HG03460 (cell line): ENCODE data around the gene MRAP.

Source experiments
- ATAC-seq: cut with Tn5 transposase; IDR thresholded peaks from one replicate; pipeline ENCODE4 v1.9.1; 2021; ENCODE audit not compliant: unreplicated experiment

Gene MRAP

GRCh38 chr21:32321480-32321879 lies 22.8 kb downstream of the MRAP start:
- no peak for ATAC-seq

DNA sequence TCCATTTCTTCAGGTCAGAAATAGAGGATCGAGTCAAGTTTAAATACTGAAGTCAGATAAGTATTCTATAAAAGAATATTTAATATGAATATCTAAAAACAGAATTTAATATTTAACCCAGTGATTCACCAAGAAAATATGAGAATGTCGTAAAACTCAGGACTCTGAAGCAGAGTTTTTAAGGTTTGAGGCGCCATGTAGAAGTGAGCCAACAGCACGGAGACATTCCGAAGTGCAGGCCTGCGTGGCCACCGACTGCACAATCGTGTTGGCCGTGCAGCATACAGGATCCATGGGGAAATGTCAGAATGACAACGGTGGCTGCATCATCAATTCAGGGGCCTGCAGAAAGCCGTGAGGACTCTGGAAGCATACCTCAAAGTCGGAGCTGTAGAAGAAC lies 23.4 kb downstream of the MRAP start:
- no peak for ATAC-seq

GRCh38 chr21:32322676-32323075 lies 24.0 kb downstream of the MRAP start:
- no peak for ATAC-seq

DNA sequence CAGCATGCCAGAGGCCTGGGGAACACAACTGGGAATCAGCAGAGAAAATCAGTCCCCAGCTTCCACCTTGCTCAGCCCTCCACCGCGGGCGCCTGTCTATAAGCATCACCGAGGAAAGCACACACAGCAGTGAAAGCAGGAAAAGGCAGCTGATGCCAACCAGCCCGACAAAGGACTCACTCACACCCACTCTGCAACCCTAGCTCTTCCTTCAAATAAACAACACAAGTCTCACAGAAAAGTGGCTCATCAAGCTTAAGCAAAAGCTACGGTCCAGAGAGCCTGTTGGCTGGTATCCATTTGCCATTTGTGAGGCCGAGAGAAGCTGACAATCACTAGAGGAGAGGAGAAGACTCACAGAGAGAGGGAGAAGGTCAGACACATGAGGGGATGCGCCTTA lies 27.1 kb downstream of the MRAP start:
- no peak for ATAC-seq

- no peak for ATAC-seq
These were observed 29.9 kb downstream of the MRAP start for GRCh38 chr21:32328595-32328994.

DNA sequence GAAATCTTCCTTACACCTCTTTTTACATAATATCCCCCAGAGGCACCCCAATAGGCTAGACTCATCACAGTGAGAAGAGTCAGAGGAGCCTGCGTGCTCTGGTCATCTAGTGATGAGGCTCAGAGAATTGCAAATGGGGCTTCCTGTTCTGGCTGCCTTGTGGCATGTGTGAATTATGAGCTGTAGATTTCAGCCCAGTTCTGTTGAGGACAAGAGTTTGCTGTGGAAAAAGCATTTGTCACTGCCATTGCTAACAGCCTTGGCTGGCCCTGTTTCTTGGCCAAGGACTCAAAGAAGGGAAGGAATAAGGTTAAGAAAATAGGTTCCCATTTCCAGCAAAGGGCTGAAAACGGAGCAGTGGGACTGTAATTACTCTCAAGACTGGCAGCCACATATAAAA lies 30.7 kb downstream of the MRAP start:
- no peak for ATAC-seq

DNA sequence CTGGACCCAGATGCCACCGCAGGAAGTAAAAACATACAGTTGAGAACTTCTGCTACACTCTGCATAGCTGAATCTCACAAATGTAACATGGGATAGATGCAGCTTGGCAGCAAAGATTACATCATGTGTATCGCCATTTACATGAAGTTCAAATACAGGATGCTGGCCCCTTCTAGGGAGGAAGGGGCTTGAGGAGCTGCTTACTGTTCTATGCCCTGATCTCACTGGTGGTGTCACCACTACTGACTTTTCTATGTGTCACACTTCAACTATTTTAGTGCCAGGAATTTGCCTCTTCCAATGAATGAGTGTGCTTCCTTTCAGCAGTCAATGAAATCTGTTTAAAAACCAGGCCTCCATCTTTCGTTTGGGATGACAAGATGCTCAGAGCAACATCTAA lies 31.1 kb downstream of the MRAP start:
- no peak for ATAC-seq

DNA sequence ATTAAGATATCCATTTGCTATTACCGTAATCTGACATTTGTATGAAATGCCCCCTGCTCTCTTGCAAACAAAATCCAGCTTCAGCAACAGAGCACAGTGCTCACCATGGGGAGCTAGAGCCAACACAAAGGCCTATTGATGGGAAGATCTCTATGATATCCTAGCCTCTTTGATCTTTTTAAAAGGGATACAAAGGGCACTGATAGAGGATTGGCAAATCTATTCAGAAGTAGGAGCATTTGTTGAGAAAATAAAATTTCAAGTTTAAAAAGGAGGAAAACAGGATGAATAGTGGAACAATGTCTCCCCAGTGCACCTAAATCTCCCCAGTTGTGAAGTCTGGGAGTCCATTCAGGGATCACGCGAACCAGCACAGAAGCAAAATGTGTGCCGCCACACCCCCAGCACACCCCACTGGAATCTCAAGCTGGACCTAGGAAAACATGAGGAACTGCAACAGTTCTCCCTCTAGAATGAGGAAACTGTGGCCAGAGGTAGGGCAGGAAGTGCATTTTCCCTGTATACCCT lies 32.2 kb downstream of the MRAP start:
- ATAC-seq, result no peak

GRCh38 chr21:32331444-32332305 lies 33.0 kb downstream of the MRAP start:
- no peak for ATAC-seq

GRCh38 chr21:32332463-32332951 lies 33.9 kb downstream of the MRAP start:
- no peak for ATAC-seq

- ATAC-seq, result no peak
These were observed 35.5 kb downstream of the MRAP start for GRCh38 chr21:32333953-32334673.

GRCh38 chr21:32334980-32335531 lies 36.4 kb downstream of the MRAP start:
- no peak for ATAC-seq

- ATAC-seq, result no peak
These were observed 37.2 kb downstream of the MRAP start for GRCh38 chr21:32335601-32336575.

DNA sequence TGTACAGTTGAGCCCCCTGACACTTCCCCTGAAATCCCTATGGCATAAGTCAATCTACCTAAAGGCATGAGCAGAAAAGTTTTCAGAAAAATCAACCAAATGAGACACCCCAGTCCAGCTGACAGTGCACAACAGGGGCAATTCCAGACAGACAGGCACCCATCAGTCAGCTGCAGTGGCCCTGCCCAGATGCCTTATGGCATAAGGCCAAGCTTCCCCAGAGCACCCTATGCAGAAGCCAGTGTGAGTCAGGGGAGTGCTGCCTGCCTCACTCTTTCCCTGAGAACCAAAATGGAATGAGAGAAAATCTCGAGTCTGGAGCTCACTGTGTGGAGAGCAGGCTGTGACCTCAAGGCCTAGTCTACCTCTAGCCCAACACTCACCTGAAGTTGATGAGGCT lies 38.1 kb downstream of the MRAP start:
- no peak for ATAC-seq

DNA sequence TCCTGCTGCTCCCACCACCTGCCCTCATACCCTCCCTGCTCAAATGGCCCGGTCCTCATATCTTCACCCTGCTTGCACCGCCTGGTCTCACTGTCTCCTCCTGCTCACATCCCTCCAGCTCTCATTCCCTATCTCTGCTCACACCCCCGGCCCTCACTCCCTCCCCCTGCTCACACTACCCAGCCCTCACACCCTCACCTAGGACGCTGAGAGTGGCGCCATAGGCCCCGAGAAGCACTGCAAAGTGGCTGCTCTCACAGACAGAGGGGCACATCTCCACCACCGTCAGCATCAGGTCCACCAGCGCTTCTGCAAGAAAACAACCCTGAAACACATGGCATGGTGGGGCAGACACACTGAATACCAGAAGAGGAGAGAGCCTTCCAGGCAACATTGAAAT lies 38.6 kb downstream of the MRAP start:
- ATAC-seq, result no peak

- ATAC-seq, result no peak
These were observed 39.7 kb downstream of the MRAP start for GRCh38 chr21:32338209-32338921.

DNA sequence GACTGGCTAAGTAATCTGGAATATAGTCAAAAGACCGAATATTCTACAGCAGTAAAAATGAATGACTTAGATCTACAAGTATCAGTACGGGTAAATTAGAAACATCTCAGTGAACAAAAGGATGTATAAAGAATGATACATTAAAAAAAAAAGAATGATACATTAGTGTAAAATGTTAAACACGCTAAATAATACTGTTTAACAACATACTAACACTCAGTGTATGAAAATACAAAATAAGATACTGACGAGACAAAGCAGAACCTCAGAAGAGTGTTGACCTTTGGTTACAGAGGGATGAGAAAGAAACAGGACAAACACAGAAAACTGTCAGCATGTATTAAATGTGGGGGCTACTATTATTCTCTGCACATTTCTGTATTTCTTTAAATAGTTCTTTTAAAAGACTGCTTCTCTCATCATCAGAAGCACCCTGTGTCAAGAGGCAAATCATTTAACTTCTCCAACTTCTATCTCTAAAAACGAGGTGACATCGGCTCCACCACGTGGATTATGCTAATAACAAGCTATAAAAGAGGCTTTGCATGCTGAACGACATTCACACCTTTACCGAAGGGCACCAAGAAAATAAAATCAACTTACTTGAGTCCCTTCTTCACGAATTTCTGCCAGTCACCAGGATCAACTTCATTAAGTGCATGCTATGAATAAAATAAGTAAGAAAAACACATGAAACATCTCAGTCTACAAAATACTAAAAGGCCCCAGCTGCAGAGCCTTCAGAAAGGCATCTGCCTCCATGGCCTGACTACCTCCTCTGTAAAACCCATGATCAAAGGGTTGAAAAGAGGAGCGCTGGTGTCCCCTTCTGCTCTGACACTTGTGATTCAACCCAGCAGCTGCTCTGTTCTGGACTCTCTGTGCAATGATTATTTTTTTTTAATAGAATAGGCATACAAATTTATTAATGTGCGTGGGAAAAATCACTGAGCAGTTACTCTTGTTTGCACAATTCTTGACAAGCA lies 42.5 kb downstream of the MRAP start:
- no peak for ATAC-seq

DNA sequence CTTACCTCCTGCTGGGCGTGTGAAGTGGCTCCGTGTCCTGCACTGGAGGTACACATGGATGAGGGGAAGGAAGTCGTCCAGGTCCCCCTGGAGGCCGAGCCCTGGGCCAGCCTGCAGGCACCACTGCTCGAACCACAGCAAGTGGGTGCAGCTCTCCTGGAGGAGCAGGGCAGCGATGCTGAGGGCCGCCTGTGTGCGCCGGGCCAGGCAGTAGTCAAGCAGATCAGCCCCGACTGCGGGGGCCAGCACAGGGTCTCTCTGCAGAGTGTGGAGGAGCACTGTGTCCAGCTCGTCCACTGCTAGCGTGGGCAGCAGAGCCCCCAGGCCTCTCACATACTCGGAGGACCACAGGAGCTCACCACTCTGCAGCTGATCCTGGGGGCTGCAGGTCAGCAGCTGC lies 48.3 kb downstream of the MRAP start:
- no peak for ATAC-seq

DNA sequence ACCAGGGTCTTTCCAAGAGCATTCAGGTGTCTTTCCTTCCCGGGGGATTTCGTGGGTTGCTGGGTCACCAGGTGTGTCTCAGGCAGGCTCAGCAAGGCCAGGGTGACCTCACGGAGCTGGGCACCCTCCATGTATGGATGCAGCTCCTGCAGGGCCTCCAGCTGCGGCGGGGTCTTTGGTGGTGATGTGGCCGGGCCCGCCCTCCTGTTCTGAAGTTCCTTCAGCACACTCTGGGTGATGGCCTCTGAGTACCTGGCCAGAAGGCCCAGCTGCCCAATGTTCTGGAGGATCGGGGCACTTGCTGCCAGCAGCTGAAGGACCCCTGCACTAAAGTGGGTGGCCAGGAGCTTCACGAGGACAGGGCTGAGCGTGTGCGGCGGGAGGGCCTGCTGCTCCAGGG lies 48.7 kb downstream of the MRAP start:
- no peak for ATAC-seq
